GM19238 (cell line): Measurements from ENCODE around the gene ARL6IP4.

Experiments used
- DNase-seq: peaks from one replicate; pipeline ENCODE4 v3.0.0; 2011; ENCODE audit warnings: low spot score; ENCODE audit not compliant: insufficient read length

Gene ARL6IP4

GRCh38 chr12:122978507-122978955, 1.9 kb upstream of the ARL6IP4 start:
- DNase-seq = no peak

DNA sequence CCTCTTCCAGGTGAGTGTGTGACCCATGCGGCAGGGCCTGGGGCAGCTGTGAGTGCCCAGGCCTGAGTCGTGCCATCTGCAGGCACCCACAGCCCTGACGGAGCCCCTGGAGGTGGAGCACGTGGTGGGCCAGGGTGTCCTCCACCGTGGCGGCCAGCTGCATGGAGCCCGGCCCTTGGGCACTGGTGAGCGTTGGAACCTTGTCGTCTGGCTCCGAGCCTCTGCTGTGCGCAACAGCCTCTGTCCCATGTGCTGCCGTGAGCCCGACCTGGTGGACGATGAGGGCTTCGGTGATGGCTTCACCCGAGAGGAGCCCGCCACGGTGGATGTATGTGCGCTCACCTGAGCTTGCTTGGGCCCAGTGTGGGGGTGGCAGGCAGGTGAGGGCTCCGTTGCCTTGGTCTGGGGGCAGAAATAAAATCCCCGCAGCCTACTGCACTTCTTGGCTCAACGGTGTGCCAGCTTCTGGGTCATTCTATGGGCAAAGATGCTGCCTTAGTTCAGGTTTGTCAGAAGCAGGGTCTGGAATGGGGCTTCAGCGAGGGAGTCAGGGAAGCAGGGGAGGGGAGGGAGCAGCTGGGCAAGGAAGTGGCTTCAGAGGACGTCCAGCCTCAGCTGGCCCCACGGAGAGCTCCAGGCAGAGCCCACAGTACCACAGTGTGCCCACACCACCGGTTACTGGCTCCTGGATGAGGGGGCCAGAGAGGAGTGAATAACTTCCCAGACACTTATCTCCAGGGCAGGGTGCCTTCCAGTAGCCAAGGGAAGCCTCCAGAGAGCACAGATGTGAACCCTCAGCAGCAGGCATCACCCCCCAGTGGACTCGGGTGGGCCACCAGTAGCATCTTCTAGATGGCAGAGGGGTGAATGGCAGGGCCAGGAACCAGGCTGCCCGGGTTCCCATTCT, 1.2 kb upstream of the ARL6IP4 start:
- no peak for DNase-seq

DNA sequence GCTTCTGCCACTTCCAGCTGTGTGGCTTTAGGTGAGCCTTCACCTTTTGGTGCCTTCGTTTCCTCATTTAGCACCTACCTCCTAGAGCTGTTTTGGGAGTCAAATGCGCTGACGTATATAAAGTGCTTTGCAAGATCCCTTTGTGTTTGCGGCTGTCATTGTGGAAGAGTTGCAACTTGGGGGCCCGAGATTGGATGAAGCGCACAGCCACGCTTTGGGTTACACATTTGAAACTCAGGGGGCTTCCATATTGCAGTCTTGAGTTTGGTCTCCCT, 636 bp upstream of the ARL6IP4 start:
- no peak for DNase-seq

DNA sequence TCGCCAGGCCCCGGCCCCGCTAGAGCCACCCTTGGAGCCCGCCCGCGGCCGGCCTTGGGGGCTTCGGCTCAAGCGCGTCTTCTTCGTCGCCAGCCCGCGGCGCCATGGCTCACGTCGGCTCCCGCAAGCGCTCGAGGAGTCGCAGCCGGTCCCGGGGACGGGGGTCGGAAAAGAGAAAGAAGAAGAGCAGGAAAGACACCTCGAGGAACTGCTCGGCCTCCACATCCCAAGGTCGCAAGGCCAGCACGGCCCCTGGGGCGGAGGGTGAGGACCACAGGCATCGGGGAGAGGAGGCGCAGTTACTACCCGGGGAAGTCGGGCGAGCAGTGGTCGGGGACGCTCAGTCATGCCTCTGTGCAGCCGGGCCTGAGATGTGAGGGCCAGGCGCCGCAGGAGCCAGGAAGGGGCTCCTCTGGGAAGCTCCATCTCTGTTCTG, 573 bp downstream of the ARL6IP4 start:
- DNase-seq = no peak

DNA sequence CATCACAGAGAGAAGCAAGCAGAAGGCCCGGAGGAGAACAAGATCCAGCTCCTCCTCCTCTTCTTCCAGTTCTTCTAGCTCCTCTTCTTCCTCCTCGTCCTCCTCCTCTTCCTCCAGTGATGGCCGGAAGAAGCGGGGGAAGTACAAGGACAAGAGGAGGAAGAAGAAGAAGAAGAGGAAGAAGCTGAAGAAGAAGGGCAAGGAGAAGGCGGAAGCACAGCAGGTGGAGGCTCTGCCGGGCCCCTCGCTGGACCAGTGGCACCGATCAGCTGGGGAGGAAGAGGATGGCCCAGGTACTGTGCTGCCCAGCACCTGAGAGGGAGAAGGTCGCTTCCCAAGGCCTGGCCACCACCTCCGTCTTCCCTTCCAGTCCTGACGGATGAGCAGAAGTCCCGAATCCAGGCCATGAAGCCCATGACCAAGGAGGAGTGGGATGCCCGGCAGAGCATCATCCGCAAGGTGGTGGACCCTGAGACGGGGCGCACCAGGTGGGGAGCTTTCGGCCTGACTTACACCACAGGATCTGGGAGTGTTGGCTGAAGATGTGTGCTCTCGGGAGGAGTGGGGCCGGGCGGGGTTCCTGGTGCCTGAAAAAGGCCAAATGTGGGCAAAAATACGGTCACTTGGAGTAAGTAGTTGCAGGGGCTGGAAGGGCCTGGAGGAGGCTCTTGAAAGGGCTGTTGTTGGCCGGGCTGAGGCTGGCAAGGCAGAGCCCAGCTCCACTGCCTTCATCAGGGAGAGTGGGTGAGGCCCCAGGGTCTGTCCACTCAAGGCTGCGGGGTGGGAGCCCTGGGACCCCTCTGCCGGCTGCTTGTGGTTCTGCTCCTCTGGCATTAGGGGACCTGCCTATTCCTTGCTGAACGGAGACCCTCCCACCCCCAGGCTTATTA, 1.4 kb downstream of the ARL6IP4 start:
- DNase-seq = no peak

DNA sequence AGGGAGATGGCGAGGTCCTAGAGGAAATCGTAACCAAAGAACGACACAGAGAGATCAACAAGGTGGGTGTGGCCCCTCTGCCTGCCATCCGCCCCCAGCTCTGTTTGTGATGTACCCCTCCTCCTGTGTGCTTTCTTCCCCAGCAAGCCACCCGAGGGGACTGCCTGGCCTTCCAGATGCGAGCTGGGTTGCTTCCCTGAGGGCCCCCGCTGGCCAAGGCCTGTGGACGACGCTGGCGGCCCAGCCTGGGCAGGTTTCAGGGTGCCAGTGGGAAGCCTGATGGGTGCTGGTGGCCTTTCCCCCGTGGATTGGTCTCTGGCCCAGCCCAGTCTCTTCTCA, 2.0 kb downstream of the ARL6IP4 start:
- no peak for DNase-seq

DNA sequence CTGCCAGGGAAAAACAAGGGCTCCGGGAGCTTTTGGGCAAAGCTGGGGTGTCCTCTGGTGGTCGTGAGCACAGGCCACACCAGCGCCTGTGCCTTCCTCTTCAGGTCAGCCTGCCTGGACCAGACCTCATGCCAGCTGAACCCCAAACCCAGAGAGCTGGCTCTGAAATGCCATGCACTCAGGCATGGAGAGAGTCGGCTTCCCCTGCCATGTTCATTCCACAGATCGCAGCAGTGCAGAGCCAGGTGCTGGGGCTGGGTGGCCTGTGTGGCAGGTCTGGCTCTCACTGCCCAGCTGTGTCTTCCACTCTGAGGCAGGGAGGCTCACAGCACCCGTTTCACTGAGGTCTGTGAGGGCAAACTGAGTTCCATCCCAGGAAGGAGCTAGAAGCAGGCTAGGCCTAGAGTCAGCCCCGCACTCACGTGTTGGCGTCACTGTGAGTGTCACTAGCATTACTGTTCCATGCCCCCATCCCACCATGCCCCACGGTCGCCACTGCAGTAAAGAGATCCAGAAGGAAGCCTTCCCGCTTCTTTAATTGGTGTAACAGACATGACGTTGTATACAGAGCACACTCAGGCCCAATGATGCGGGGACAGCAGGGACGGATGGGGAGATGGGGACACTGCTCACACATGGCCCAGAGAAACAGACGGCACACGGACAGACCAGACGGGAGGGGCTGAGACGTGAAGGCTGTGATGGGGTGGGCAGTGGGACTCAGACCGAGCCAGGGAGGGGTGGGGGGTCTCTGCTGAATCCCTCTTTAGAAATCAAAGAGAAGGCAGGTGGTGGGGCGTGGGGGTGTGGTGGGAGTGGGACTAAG, 2.7 kb downstream of the ARL6IP4 start:
- DNase-seq = no peak

DNA sequence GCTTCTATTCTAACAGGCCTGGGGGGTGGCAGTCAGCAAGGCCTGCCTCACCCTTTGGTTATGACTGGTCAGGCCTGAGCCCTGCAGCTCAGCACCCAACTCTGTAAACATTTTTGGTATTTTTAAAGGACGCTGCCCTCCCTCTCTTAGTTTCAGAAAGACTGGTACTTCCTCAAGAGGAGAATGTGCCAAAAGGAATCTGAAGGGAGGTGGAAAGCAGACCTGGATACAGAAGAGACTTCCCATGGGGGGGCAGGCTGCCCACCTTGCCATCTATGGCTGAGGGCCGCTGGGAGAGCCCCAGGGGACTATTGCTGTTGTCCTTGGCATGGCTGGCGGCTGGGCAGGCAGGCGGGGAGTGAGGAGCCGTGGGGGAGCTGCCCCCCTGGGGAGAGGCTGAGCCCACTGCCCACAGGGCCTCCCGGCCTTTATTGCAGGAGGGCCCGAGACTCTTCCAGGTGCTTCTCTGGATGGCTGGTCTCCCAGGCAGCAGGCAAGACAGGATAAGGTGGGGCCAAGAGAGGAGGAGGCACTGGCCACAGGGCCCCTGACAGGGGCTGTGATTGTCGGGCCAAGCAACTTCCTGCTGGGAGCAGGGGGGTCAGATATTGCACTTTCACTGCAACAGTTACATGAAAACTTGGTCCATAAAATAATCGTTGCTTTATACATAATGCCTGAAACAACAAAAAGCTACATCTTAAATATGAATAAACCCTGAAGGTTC, 3.5 kb downstream of the ARL6IP4 start:
- no peak for DNase-seq

GRCh38 chr12:122984612-122985337, 4.3 kb downstream of the ARL6IP4 start:
- DNase-seq = no peak

DNA sequence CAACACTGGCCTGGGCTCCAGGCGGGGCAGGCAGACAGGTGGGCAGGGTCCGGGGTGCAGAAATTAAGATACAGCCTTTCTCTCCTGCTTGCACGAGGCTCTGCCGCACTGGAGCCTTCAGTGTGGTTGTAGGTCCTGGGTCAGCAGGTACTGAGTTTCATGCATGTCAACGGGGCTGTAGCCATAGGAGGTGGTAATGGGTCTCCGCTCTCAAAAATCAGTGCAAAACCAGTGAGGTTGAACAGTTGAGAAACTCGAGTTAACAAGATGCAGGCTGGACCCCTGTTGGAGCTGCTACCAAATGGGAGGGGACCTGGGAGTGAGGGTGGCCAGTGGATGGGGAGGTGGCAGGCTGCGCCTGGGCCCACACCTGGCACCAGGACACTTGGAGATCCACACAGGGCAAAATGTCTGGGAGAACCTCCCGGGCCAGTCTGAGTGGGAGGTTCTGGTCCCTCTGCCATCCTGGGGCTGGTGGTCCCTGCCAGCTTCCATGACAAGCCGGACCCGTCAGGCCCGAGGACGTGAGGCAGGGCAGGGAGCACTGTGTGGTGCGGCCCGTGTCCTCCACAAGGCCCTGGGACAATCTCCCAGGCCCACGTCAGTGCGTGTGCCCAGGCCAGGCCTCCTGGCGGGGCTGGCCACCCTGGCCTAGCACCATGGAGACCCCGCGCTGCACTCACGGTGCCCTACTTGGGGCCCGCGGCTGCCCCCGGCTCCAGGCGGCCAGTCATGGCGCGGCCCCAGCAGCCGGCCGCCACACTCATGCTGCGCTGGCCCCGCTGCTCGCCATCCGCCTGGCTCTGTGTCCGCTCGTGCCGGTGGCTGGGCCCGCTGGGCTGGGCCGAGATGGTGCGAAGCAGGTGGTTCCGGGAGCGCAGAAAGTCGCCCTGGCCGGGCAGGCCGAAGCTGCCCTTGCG, 5.1 kb downstream of the ARL6IP4 start:
- DNase-seq = no peak

DNA sequence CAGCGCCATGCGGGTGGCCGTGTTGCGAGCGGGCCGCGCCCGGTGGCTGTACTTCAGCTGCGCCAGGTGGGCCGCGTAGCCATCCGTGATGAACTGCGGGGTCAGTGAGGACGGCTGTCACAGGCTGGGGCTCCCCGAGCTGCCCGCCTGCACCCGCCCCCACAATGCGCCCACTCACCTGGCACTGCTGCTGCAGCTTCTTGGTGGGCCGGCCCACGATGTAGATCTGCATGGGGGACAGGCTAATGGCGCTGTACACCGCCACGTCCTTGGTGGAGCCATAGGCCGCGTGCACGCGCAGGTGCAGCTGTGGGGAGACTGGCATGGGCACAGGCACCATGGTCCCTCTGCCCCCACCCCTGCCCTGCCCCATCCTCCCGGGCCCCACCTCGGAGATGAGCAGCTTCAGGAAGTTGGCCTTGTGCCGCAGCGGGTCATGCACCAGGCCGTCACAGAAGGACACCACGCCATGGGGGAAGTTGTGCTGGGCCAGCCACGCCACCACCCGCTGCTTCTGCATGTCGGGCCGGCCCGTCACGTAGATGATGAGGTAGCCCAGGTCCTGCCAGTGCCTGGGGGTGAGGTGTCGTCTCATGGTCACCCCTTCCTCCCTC, 5.9 kb downstream of the ARL6IP4 start:
- no peak for DNase-seq

DNA sequence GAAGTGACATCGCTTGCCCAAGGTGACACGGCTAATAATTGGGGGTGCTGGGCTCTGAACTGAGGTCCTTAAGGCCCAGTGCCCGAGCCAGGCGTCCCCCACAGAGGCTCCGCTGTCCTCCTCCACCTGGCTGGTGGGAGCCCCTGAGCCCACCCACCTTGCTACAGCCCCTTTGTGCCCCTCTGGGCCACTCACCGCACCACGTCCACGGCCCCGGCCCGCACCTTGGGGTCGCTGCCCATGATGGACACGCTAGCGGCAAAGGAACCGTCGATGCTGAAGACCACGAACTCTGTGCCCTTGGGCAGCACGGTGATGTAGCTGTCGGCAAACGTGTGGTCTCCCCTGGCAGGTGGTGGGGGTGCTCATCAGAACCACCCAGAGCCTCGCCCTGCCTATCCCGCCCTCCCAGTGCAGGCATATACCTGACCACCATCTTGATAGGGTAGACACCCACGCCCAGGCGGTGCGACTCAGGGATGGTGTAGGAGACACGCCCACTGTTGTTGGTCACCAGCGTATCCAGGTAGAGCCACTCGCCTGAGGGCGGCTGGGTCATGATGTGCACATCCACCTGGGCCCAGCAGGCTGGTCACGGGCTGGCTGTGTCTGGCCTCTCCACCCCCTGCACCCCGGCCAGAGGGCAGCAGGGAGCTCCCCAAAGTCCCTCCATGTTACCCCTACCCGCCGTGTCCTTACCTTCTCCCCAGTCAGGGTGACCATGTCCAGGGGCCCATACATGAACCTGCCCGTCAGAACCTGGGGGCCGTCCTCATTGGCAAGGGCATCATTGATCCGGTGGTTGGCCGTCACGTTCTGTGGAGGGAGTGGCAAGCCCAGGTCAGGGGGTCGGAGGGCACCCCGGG, 6.8 kb downstream of the ARL6IP4 start:
- DNase-seq = no peak

DNA sequence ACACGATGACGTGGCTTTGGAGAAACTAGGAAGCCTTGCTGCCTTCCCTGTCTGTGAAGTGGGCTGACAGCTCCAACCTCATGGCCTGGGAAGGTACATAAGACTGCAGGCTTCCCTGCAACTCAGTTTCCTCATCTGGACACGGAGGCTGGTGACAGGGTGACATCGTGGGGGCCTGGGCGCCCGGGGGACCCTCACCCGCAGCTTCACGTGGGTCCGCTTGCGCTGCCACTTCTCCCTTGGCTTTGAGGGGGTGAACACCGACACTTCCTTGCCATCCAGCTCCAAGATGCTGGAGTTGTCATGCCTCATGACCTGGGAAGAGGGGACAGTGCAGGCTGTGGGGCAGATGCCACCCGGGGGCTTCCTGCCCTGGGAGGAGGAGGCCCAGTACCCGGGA, 7.6 kb downstream of the ARL6IP4 start:
- no peak for DNase-seq

DNA sequence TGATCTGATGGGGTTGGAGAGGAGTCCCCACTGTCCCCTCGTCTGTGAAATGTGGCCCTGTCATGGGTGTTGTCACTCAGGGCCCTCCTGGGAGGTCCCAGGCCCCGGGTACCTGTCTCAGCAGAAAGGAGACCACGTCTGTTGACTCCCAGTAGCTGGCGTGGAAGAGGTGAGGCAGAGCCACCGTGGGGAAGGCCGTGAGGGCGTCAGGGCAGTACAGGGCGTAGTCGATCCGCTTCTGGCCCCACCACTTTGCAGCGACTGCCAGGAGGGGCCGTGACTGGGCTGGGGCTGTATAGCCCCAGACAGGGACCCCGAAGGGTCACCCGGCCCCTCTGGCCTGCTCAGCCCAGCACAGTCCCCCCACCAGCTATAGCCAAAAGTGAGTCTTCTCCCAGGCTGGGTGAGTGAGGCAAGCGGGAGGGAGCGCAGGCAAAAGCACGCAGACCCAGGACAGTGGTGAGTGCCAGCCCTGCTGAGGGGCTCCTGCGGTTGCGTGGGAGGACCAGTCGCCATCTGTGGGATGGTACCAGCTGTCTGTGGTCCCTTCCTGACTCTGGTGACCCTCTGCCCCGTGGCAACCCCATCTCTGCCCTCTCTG, 8.2 kb downstream of the ARL6IP4 start:
- no peak for DNase-seq

GRCh38 chr12:122989225-122989839, 8.9 kb downstream of the ARL6IP4 start:
- no peak for DNase-seq

DNA sequence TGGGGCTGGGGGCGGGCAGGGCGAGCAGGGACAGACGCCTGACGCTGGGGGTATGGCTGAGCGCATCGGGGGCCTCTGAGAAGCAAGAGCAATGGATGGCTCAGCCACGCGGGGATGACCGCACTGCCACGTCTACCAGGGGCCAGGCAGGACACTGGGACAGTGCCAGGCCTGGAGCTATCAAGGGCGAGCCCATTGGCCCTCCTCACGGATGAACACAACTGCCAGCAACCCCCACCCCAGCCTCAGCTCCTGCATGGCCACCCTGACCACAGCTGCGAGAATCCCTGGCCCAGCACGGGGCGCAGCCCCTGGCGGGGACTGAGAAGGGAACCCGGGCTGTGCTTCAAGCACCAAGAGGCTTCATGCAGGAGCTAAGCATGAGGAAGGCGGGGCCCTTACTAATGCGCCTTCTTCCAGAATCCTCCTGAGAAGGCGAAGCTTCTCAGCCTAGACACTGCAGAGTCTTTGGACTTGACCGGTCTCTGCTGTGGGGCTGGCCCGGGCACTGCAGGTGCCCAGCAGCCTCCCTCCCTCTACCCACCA, 9.5 kb downstream of the ARL6IP4 start:
- DNase-seq = no peak

DNA sequence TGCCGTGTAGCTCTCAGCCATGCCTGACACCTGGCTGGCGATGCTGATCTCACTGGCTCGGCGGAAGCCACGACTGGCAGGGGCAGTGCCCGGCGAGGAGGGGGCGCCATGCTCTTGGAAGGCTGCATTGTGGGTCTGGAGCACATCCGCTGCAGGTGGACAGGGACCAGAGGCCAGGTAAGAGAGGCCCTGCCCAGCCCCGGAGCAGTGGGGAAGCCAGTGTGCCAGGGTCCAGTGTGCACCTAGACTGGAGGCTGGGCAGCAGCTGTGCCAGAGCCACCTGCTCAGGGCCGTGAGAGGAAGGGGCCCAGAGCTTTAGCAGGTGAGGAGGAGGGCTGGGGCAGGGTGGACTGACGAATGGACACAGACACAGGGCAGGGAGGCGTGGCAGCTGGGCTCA, 10.1 kb downstream of the ARL6IP4 start:
- no peak for DNase-seq
